ENCODE data around the gene PAM. TPM values are rescaled to one million over a fixed set of nuclear protein-coding genes. Genes with fewer than 3 reads are reported as not detected.

The PAM gene
- polyA plus RNA-seq, 4 donors, result 165 to 248 (median 215) TPM

DNA sequence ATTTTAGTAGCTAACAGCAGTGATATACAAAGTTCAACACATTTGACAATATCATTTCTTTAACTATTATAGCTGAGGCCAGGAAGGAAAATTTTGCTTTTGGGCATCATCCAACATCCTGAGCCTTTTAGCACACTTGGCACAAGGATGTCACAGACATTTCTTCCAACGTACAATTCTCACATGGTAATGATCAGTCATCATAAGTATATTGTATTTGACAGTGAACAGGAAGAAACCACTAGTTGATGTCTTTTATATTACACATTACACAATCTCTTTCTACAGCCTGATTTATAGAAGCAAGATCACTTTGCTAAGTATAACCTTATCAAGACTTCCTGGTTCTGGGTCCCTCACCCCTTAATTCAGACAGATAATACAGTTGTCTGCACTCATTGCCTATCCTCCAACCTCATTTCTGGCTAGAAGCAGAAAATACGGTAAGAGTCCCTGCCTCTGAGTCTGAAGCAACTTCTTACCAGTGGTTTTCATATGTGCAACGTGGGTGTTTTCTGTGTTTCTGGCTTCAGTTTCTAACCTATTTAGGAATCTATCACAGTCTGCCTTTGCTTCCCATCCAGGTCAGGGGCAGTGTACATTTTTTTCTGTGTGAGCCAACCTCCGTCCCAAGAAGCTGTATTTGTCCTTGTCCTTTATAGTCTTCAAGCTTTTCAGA is 167.8 kb downstream of the PAM start:
- DNase-seq (ENCODE audit: low read depth in 4 of 4, low spot score in 2 of 4), result no peak

DNA sequence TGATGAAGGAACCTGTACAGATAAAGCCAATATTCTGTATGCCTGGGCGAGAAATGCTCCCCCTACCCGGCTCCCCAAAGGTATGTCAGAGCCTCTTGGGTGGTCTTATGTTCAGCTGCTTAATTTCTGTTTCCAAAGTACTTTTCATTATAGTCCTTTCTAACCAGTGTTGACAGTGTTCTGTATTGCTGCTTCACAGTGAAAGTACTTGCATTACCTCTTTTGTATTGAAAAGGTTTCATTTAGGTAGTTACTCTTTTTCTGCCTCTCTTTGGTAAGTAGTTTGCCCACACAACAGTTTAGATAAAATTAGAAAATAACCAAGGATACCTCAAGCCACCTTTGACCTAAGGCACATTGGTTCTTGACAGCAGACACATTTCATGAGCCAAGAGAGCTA is 169.9 kb downstream of the PAM start:
- no peak for DNase-seq (ENCODE audit: low read depth in 4 of 4, low spot score in 2 of 4)

DNA sequence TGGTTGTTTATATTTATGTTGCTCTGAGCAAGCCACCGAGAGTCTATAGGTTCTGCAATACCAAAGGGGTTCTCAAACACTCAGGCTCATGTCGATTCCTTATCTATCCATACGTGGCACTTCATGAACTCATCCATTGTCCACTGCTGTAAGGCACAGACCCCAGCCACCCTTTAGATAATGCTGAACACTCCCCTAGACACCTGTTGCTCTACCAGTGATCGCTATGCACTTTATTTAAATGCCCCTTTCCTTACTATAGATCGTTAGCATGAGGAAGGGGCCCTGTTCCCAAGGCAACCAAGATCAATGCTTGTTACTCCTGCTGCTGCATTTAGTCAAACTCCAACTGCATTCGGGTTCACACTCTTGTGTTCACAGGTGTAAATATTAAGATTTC is 171.9 kb downstream of the PAM start:
- no peak for DNase-seq (ENCODE audit: low read depth in 4 of 4, low spot score in 2 of 4)

DNA sequence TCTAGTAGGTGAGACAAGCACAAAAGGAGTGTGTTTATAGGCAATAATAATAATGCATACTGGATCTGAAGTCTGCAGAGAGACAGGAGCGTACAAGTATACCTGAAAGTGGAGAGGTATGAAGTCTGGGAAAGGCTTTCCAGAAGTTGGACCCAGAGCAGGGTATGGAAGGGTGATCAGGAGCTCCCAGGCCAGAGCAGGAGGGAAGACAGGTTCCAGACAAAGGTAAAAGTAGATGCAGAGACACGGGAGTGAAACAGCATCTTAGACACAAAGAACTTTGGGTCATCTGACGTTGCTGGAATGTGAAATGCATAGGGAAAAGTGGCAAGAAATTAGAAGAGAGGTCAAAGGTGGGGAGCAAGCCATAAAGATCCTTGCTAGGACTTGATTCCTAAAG is 175.1 kb downstream of the PAM start:
- DNase-seq (ENCODE audit: low read depth in 4 of 4, low spot score in 2 of 4), result no peak

DNA sequence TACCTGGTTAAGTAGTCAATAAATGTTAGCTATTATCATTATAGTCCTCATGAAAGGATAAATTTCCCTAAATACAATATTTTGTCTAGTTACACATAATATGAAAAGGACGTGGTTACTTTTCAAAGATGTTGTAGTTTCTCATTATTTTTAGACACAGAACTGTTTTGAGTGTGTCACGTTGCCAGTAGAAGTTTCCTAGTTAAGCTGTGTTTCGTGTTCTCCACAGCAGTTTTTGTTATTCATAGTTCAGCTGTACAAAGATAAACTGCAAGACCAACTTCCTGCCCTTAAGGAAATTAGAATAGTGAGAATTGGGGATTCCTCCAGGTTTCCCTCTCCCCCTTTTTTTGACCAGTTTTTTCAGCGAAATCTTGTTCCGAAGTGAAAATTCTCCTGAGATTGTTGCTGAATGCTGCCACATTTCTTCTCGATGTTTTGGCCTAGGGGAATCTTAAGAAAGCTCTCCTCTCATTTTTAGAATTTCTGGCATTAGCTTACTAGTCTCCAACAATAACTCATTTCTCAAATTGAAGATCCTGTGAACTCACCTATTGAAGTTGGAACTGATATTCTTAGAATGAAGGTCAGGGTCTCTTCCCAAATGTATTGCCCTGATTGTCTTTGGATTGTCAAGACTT is 176.1 kb downstream of the PAM start:
- no peak for DNase-seq (ENCODE audit: low read depth in 4 of 4, low spot score in 2 of 4)

DNA sequence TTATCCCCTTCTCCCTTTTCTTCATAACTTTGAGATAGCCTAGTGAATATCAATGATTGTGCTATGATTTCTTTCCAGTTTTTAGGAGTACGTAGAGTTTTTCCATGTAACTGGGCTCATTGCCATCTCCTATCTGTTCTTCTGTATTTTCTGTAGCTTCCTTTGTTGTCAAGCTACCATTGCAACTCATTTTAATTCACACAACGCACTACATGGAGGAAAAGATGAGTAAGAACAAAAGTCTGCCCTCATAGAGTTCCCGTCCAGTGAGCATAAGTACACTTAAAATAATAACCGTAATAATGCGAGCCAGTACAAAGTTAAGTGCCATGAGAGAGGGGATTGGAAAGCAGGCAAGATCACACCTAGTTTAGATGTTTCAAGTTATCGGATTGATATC is 177.7 kb downstream of the PAM start:
- no peak for DNase-seq (ENCODE audit: low read depth in 4 of 4, low spot score in 2 of 4)

DNA sequence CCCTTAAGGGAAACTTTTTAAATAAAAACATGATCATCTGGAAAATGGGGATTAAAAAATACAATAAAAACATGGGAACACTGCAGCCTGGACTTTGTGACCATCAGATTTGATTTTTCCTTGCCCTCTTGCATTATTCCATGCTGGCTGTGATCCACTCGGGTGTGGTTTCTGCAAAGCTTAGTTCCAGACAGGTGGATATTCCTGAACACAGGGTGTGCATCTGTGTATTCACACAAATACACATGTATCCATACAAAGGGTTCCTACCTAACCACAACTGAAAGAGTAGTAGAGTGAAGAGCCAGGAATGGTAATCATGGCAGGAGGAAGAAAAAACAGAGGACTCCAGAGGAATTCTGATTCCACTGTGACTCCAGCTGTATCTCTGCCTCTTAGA is 178.2 kb downstream of the PAM start:
- no peak for DNase-seq (ENCODE audit: low read depth in 4 of 4, low spot score in 2 of 4)

DNA sequence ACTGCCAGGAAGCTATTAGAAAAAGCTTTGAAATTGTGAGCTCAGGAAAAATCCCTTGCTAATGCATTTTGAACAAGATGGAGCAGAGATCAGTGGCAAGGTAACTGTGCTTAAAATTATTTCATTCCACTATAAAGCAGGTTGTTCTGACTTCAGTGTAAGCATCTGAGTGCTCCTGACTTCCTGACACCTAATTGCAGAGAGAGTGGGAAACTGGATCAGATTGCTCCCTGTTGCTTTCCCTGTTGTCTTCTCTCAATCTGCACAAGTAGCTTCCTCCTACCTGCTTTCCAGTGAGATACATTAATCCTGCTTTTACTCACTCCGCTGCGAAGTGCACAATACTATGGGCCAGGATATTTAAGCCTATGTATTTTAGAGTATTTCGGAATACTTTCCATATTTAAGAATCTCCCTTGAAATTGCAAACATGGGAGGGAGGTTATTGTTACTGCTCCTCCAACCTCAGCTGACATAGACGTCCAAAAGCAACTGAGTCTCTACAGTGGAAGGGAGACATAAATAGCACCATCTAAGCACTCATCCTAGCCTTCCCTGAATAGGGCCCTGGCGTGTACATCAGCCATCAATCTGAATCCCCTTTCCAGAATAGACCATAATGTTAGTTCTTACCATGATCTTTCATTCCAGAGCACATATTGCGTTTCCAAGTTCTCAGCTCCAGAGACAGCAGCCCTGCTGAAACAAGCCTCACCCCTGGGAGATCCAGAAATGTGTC is 178.8 kb downstream of the PAM start:
- no peak for DNase-seq (ENCODE audit: low read depth in 4 of 4, low spot score in 2 of 4)

DNA sequence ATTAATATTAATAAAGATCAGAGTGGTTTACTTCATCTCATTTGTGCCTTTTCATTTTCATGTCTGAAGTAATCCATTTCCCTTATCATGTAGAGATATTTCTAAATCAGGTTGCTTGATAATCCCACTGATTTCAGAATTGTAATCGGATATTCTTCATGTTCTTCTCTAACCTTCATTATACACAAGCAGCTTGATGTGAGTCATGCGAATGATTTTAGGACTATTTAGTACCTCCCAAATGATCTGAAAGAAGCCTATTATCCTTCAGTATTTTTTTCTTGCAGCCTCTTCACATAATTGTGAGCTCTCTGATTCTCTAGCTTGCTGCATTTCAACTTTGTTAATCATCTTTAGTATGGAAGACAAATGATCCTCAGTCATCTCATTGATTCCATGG is 182.8 kb downstream of the PAM start:
- no peak for DNase-seq (ENCODE audit: low read depth in 4 of 4, low spot score in 2 of 4)

DNA sequence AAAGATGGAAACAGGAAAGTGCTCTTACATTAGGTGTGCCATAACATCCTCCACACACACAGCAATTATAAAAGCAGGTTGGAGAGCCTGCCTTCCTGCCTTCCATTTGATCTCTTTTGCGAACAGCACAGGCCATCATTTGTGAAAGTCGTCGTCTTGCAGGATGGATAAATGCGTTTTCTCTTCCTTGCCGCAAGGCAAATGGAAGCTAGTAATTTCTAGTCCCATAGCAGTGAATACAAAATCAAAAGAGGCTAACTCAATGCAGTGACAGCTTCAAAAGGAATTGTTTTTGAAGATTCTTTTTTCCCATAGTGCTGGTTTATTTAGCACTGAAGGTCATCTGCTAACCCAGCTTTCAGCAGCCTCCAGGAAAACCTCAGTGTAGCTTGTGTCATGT is 186.0 kb downstream of the PAM start:
- no peak for DNase-seq (ENCODE audit: low read depth in 4 of 4, low spot score in 2 of 4)

DNA sequence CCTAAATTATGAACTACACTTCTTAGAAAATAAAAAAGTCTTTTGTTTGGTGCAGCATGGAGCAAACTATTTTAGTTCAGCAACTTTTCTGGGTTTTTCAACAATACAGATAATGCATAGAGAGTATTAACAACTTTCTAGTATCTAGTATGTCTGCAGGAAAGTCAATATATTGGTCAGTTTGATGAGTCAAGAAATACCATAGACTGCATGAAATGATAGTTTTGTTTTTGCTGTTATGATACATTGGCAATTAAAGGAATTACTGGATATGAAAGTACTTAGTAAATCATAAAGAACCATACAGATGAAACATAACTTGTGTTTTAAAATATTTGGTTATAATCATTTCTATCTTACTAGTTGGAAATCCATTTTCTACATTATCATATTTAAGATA is 191.3 kb downstream of the PAM start:
- no peak for DNase-seq (ENCODE audit: low read depth in 4 of 4, low spot score in 2 of 4)

DNA sequence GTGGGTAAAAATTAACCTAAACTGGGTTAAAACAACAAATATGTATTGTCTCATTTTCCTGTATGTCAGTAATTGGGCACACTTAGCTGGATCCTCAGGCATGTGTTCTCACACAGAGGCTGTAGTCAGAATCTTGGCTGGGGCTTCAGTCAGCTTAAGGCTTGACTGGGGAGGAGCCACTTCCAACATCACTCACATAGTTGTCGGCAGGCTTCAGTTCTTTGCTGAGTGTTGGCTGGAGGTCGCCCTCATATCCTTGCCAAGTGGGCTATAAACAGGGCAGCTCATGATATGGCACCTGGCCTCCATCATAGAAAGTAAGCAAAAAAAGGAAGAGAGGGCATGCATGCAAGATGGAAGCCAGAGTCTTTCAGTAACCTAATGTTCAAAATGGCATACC is 191.9 kb downstream of the PAM start:
- DNase-seq (ENCODE audit: low read depth in 4 of 4, low spot score in 2 of 4), result no peak

DNA sequence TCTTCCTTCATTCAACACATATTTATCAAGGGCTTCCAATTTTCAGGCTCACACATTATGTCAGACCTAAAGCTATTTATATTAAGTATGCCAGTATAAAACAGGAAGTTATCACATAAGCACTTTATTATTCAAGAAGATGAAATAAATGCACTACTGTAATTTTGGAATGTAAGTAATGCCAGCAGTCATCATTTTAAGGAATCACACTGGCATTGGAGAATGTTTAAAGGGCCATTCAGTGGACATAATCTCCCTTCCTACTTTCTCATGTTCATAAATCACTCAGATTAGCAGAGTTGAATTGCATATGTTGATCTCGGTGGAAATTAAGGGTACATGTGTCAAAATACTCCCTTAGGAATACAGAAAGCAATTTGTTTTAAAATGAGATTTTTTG is 200.4 kb downstream of the PAM start:
- DNase-seq (ENCODE audit: low read depth in 4 of 4, low spot score in 2 of 4), result no peak

DNA sequence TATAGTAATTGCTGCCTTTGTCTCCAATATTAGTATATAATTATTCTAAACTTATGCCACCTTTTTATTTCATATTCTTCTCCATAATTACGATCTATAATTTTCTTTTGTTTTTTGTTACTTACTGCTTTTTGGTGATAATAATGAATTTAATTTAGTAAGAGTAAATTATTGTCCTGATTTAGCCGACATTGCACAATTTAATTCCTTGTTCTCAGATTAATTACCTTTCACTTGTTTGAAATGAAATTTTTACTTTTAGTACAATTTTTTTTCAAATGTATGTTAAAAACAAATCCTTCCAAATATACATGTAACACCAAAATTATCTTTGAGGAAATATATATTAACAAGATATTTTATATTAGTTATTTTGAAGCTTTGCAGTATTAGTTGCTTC is 201.5 kb downstream of the PAM start:
- no peak for DNase-seq (ENCODE audit: low read depth in 4 of 4, low spot score in 2 of 4)

DNA sequence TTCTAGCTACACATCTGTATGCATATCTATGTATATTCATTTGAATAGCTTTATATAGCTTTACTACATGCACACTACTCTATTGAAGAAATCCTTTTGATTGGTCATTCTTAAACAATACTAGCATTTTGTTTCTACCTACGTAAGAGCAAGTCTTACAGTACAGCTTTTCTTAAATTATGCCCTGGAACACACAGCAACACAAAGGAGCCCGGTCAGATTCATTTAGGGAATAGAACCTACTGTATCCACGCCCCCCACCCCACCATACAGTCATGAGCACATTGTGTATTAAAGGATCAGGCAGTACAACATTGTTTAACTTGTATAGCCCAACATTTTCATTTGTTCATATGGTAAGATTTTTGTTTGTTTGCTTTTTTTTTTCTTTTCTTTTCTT is 202.0 kb downstream of the PAM start:
- no peak for DNase-seq (ENCODE audit: low read depth in 4 of 4, low spot score in 2 of 4)

DNA sequence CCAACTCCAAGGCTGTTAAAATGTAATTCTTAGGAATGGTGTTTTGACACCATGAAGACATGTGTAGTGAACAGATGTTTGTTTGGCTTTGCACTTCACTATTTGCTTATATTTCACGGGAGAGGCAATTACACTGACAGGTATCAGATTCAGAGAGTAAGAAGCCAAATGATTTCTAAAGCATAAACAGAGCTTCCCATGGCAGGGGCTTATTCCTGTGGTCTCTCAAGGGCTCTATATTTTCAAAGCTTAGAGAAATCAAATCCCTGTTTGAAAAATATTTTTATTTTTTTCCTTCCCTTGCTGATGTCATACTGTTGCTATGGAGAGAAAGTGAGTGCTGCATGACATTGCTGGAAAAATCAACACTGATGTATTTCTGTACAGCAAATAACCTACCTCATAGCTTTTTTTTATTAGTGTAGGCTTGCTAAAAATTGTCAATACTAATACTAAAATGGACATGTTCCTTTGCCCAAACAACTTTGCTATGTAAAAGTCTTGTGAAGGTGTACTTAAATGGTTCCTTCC is 203.4 kb downstream of the PAM start:
- no peak for DNase-seq (ENCODE audit: low read depth in 4 of 4, low spot score in 2 of 4)

DNA sequence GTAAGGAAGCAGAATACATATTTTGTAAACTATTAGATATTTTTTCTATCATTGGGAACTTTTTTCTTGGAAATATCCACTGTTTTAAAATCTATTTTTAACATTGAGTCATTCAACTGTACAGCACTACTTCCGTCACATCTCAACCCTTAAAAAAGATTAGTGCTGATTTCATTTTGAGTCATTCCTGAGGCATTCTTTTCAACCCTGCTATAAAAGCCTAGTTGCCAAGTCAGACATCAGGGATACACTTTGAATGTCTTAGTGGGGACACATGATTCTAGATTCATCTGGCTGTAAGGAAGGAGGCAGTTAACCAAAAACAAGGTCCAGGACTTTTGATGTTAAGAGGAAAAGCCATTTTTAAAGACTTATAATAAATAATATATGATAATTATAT is 203.9 kb downstream of the PAM start:
- DNase-seq (ENCODE audit: low read depth in 4 of 4, low spot score in 2 of 4), result no peak

DNA sequence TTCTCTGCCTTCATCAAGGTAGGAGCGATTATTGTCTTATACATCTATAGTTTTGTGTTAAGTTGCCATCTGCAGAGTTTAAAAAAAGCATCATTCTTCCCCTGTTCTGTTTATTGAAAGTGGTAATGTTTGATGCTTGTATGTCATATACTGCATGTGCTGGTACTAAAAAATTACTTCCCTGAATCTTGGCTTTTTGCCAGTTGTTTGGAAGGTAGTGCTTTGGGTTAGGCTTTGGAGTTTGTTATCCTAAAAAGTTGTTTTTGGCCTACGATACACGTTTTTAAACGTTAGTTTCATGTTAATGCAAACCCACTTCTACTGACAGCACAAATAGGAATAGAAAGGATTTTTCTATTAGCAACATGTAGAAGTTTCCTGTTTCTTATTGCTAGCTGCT is 206.6 kb downstream of the PAM start:
- no peak for DNase-seq (ENCODE audit: low read depth in 4 of 4, low spot score in 2 of 4)

DNA sequence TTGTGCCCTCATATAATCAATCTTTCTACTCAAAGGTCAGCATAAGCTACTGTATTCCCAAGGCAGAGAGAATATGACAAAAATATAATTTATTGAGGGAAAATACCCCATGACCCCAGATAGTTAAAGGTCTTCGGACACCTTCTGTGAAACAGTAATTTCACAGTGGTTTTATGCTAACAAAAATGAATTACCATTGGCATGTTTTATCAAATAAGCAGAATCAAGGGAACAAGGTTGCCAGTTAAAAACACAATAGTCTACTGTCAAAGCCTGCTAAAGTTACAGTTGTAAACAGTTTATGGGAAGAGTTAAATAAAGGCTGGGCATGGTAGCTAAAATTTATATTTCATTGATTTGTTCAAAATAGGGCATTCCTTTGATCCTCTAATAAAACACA is 210.5 kb downstream of the PAM start:
- no peak for DNase-seq (ENCODE audit: low read depth in 4 of 4, low spot score in 2 of 4)

DNA sequence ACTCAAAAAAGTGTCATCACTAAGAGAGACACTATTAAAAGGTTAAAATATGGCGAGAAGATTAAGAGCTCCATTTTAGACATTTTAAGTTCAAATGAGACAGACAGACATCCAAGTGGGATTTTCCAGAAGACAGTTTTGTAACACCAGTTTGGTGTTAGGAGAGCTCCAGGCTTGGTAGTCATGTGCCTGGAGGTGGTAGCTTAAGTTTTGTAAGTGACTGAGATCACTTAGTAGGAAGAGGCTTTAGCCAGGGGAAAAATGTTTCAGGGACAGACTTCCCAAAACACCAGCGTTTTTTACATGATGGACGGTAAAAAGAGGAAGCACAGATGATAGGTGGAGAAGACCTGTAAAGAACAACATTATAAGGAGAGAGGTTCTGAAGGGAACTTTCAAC is 214.5 kb downstream of the PAM start:
- DNase-seq (ENCODE audit: low read depth in 4 of 4, low spot score in 2 of 4), result no peak

DNA sequence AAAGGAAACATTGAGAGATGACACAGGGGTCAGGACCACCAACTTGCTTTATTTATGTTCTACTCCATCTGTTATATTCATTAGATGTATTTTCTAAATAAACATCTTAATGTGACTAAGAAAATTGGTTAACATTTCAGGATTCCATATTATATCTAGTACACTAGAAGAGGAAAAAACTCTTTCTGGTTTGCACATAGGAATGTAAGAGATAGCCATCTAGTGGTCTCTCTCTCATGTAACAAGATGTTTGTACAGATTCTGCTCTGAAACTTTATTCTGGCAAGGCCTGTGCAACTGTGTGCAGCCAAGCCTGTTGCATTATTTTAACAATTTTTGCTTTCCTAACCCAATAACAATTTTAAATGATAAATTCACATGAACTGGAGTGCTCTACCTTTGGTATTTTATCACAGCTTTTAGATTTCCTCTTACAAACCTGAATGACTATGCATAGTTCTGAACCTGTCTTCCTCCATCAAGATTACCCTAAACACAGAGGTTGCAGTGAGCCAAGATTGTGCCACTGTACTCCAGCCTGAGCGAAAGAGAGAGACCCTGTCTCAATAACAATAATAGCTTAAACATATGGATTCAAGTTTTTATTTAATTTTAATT is 216.7 kb downstream of the PAM start:
- DNase-seq (ENCODE audit: low read depth in 4 of 4, low spot score in 2 of 4), result peak in 2 of 4 donors; percentile 11 to 19

Measured in left renal cortex interstitium (tissue), 4 donors.